Measurements from ENCODE around the gene FIGLA.
A peak's percentile ranks its signal among the peaks of the same experiment; 100 is the strongest.
"Not testable (repeated sequence)": the region's sequence is repeated elsewhere in the genome, so short reads cannot be mapped to it uniquely, and the experiment has no call there.

The FIGLA gene

GRCh38 chr2:70743068-70743467, 47.4 kb downstream of the FIGLA start:
- no peak for DNase-seq

- DNase-seq, result not testable (repeated sequence)
These were observed 51.0 kb downstream of the FIGLA start for GRCh38 chr2:70739492-70739891.

GRCh38 chr2:70738159-70738558, 52.3 kb downstream of the FIGLA start:
- DNase-seq, result no peak

- no peak for DNase-seq
These were observed 55.4 kb downstream of the FIGLA start for GRCh38 chr2:70735071-70735470.

DNA sequence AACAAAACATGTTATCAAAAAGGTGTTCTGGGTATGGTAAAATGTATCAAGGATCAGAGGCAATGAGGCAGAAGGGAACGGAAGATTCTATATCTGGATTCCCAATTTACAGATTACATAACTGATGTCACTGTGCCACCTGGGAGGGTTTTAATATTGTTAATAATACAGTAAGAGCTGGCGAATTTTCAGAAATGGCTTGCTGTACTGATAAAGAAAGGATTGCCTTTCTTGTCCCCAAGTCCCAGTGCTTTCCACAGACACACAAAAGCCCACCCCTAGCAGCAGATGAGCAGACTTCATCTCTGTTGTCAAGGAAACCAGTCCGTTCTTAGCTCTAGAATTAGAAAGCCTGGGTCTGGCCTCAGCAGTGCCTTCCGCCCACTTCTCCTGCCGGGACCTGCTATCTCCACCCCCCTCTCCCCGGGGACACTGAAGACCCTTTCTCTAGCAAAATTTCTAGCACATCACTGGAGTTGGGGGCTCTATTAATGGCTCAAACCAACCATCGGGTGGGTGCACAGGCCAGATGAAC, 56.7 kb downstream of the FIGLA start:
- DNase-seq, result no peak

- peak; percentile 15 for DNase-seq
These were observed 57.4 kb downstream of the FIGLA start for GRCh38 chr2:70732766-70733645.

DNA sequence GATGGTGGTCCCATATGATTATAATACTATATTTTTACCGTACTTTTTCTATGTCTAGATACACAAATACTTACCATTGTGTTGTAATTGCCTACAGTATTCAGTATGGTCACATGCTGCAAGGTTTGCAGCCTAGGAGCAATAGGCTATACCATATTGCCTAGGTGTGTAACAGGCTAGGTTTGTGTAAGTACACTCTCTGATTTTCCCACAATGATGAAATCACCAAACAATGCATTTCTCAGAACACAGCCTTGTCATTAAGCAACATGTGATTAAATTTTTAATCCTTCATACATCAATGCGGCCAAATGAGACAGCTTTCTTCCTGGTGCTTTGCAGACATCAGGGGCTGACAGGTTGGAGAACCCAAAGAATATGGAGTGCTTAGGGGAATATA, 59.7 kb downstream of the FIGLA start:
- DNase-seq, result no peak

GRCh38 chr2:70729647-70730046, 60.8 kb downstream of the FIGLA start:
- no peak for DNase-seq

- no peak for DNase-seq
These were observed 62.3 kb downstream of the FIGLA start for GRCh38 chr2:70728128-70728527.
